Parathyroid adenoma (tissue), 2 donors: ENCODE results near the gene CAPRIN2.

ENCODE experiments used
- H2AFZ ChIP-seq: fragments of 300-600 bp; sonication (generic); one replicate; pipeline ENCODE4 v1.7.0; 2017; ENCODE audit warnings: antibody characterized with exemption, mild to moderate bottlenecking
- H3K27ac ChIP-seq: fragments of 300-600 bp; sonication (generic); one replicate; pipeline ENCODE4 v1.7.0; 2017
- H3K27me3 ChIP-seq: fragments of 300-600 bp; sonication (generic); one replicate; pipeline ENCODE4 v1.7.0; 2017; ENCODE audit warnings: low read length; ENCODE audit not compliant: control insufficient read depth, insufficient read depth
- H3K36me3 ChIP-seq: fragments of 300-600 bp; sonication (generic); one replicate; pipeline ENCODE4 v1.7.0; 2017; ENCODE audit warnings: low read length; ENCODE audit not compliant: control insufficient read depth, insufficient read depth
- H3K4me1 ChIP-seq: fragments of 300-600 bp; sonication (generic); one replicate; pipeline ENCODE4 v1.7.0; 2017; ENCODE audit warnings: control low read depth
- H3K4me2 ChIP-seq: fragments of 300-600 bp; sonication (generic); one replicate; pipeline ENCODE4 v1.7.0; 2017; ENCODE audit warnings: low read length
- H3K4me3 ChIP-seq: fragments of 300-600 bp; sonication (generic); one replicate; pipeline ENCODE4 v1.7.0; 2017; ENCODE audit warnings: low read depth, low read length
- H3K79me2 ChIP-seq: fragments of 300-600 bp; sonication (generic); one replicate; pipeline ENCODE4 v1.7.0; 2017; ENCODE audit warnings: control low read depth
- H3K9ac ChIP-seq: fragments of 300-600 bp; sonication (generic); one replicate; pipeline ENCODE4 v1.7.0; 2017; ENCODE audit warnings: mild to moderate bottlenecking
- H3K9me3 ChIP-seq: fragments of 300-600 bp; sonication (generic); one replicate; pipeline ENCODE4 v1.7.0; 2017; ENCODE audit warnings: low read length; ENCODE audit not compliant: control insufficient read depth
- TF ChIP-seq, protein P1 (sequence below): fragments of 300-600 bp; sonication (generic); IDR thresholded peaks from one replicate; pipeline ENCODE4 v1.7.0; 2017; ENCODE audit warnings: antibody characterized with exemption, mild to moderate bottlenecking
- donor health status: primary hyperparathyroidism.

The CAPRIN2 gene

DNA sequence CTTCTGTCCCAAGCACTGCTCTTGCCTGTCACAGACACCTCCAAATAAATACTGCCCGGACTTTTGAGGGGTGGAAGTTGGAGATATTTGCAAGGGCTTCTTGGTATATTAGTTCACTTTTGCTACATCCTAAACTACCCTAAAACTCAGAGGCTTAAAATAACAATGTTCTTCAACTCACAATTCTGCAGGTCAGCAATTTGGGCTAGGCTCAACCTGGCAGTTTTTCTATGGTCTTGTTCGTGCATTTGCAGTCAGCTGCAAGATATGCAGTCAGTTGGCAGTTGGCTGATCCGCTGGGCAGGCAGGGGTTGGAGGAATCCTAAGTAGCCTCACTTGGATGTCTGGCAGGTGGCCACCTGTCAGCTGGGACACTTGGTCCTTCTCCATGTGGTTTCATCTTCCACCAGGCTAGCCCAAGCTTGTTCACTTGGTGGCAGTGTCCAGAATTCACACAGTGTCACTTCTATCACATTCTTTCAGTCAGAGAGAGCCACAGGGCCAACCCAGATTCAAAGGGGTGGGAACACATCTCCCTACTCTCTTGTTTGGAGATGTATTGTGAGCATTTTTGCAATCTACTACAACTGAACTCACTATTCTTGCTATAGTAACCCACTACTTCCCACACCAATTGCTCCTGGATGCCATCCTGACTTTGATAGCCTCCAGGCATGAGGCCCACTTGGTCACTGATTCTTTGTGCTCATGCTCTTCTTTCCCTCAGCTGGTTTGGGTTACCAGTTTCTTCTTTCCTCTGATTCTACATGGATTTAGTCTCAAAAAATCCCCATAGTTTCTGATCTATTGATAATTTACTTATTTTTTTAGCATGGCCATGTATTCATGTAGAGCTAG lies 27.8 kb upstream of the CAPRIN2 start:
- Histone ChIP-seq H3K4me2 (no peak overlapping the region), H3K9me3 (no peaks in the 10 kb centered on the region), H3K4me1 (no peaks in the 10 kb centered on the region), H3K9ac (no peak overlapping the region), H2AFZ (no peak overlapping the region), H3K4me3 (no peak overlapping the region), H3K79me2 (no peaks in the 10 kb centered on the region), H3K36me3 (no peaks in the 10 kb centered on the region), H3K27ac (no peak overlapping the region), H3K27me3 (no peaks in the 10 kb centered on the region)
- TF ChIP-seq, protein P1, sequence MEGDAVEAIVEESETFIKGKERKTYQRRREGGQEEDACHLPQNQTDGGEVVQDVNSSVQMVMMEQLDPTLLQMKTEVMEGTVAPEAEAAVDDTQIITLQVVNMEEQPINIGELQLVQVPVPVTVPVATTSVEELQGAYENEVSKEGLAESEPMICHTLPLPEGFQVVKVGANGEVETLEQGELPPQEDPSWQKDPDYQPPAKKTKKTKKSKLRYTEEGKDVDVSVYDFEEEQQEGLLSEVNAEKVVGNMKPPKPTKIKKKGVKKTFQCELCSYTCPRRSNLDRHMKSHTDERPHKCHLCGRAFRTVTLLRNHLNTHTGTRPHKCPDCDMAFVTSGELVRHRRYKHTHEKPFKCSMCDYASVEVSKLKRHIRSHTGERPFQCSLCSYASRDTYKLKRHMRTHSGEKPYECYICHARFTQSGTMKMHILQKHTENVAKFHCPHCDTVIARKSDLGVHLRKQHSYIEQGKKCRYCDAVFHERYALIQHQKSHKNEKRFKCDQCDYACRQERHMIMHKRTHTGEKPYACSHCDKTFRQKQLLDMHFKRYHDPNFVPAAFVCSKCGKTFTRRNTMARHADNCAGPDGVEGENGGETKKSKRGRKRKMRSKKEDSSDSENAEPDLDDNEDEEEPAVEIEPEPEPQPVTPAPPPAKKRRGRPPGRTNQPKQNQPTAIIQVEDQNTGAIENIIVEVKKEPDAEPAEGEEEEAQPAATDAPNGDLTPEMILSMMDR, result no peak

DNA sequence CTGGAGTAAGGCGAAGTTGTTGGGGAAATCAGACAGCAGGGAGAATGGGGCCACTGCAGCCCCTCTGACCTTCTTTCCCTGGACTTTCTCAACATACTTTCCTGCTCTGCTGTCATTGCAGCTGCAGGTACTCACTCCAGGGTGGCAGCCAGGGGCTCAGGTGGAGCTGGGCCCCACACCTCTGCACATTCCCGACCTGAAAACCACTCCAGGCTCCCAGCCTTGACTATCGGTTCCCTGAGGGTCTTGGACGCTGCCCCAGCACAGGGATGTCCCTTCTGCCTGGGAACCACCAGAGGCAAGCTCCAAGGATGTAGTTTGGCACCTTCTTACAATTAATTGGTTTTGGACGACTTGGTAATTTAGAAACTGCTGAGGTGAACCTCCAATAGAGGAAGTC lies 24.8 kb upstream of the CAPRIN2 start:
- TF ChIP-seq, protein P1, result no peak
- H3K4me3 ChIP-seq, result no peak overlapping the region
- H3K9ac ChIP-seq, result no peak overlapping the region
- no peaks in the 10 kb centered on the region for H3K9me3 ChIP-seq
- no peak overlapping the region for H3K27ac ChIP-seq
- H3K27me3 ChIP-seq, result no peaks in the 10 kb centered on the region
- no peak overlapping the region for H2AFZ ChIP-seq
- no peaks in the 10 kb centered on the region for H3K79me2 ChIP-seq
- H3K4me2 ChIP-seq, result no peak overlapping the region
- H3K36me3 ChIP-seq, result no peaks in the 10 kb centered on the region
- H3K4me1 ChIP-seq, result no peaks in the 10 kb centered on the region

DNA sequence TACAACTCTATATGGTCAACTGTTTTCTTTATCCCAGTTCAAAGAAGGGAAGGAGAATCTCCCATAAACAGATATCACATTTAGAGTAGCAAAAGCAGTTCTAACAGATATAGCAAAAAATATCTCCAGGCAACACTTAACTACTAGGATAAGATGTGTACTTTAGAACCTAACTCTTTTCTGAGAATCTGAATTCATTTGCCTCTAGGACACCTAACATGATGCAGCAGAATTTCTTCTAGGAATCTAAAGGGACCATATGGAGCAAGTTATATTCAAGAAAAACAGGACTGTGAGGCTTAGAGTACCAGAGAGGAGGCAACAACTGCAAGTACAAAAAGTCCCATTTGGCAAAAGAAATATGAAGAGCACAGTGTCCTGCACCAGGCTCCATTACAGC lies 24.4 kb upstream of the CAPRIN2 start:
- Histone ChIP-seq H3K36me3 (no peaks in the 10 kb centered on the region), H3K27ac (no peak overlapping the region), H3K9ac (no peak overlapping the region), H3K4me1 (no peaks in the 10 kb centered on the region), H3K9me3 (no peaks in the 10 kb centered on the region), H3K4me2 (no peak overlapping the region), H2AFZ (no peak overlapping the region), H3K79me2 (no peaks in the 10 kb centered on the region), H3K27me3 (no peaks in the 10 kb centered on the region), H3K4me3 (no peak overlapping the region)
- TF ChIP-seq, protein P1, result no peak

DNA sequence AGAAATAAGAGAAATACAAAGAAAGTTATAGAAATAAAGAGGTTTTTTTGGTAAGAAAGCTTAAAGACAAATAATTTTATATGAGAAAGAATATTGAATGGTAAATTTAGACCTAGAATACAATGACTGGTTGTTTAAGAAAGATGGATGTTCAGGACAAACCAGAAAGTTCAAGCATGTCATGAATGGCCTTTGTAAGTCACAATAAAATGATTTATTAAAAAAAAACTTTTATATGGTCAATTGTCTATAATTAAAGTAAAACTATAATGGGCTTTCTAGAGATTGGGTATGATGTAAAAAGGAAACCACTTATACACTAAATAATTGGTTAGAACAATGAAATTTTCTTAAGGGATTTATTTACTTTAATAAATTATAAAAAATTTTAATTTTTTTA lies 19.8 kb upstream of the CAPRIN2 start:
- H3K4me1 ChIP-seq, result no peaks in the 10 kb centered on the region
- TF ChIP-seq, protein P1, result no peak

DNA sequence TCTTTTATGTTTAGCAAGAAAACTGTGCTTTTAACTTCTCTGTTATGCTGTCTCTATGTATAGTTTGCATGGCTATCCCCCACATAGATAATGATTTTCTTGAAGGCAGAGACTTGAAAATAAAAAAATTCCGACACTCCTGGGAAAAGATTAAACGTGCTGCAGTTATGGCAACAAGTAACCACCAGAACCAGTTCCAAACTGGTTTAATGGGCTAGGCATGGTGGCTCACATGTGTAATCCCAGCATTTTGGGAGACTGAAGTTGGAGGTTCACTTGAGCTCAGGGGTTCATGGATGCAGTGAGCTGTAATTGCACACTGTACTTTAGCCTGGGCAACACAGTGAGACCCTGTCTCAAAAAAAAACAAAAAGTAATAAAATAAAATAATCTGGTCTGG lies 15.1 kb upstream of the CAPRIN2 start:
- Histone ChIP-seq H3K9me3 (no peaks in the 10 kb centered on the region), H3K4me1 (no peaks in the 10 kb centered on the region), H3K4me3 (no peak overlapping the region), H3K36me3 (no peaks in the 10 kb centered on the region), H3K27me3 (no peaks in the 10 kb centered on the region), H2AFZ (no peak overlapping the region), H3K4me2 (no peak overlapping the region), H3K79me2 (no peaks in the 10 kb centered on the region), H3K9ac (no peak overlapping the region), H3K27ac (no peak overlapping the region)
- TF ChIP-seq, protein P1, result no peak

More for the DNA sequence above, 19.8 kb upstream of the CAPRIN2 start:
- no peaks in the 10 kb centered on the region for H3K27me3 ChIP-seq
- H3K4me2 ChIP-seq, result no peak overlapping the region
- H3K9me3 ChIP-seq, result no peaks in the 10 kb centered on the region
- no peaks in the 10 kb centered on the region for H3K36me3 ChIP-seq
- H3K9ac ChIP-seq, result no peak overlapping the region
- no peaks in the 10 kb centered on the region for H3K79me2 ChIP-seq
- no peak overlapping the region for H2AFZ ChIP-seq
- no peak overlapping the region for H3K4me3 ChIP-seq
- H3K27ac ChIP-seq, result no peak overlapping the region
